ENCODE results near the gene ZSCAN23. TPM values are rescaled to one million over a fixed set of nuclear protein-coding genes. Genes with fewer than 3 reads are reported as not detected.

ZSCAN23 gene
- total and polyA plus RNA-seq, 2 of the 8 experiments (the other 6 are each of a cell fraction or from before 2014, with no cell fraction given) = 0.74 to 5.3 TPM

DNA sequence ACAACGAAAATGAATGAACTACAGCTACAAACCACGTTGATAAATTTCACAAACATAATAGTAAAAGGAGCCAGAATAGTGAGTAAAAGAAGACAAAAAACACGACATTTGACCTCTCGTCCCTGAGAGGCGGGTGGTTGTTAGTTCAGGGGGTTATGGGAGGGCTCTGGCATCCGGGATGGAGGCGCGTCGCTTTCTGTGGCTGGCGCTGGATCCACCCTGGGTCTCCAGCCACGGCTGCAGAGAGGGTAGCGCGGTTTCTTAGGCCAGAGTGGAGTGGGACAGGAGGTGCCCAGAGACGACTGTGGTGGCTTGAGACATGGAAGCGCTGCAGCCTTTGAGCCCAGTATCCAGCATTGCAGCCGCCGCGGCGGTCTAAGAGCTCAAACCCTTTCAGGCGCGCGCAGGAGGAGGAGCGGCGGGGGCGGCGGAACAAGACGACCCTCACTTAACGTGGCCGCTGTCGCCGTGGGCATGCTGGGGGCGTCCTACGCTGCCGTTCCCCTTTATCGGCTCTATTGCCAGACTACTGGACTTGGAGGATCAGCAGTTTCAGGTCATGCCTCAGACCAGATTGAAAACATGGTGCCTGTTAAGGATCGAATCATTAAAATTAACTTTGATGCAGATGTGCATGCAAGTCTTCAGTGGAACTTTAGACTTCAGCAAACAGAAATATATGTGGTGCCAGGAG, 3.7 kb upstream of the ZSCAN23 start:
- Histone ChIP-seq H3K9me3 (ENCODE audit: insufficient read depth in 2 of 2, low read depth in 1 of 2, low read length in 1 of 2) (0 out of 4 replicates have a peak, but pooled peaks cover 0 to 5% of the 10 kb centered on the region in 2 experiments), H3K56ac (replicated peaks; ENCODE audit: insufficient read length, low read depth, low read length) (peak overlapping the region; percentile 59), H3K23ac (ENCODE audit: insufficient read length) (no peak overlapping the region), H3K79me2 (ENCODE audit: control insufficient read depth in 1 of 2, insufficient read depth in 2 of 2, low read length in 2 of 2) (peaks cover 0 to 5% of the 10 kb centered on the region in 2 experiments; a peak in 1 of 4 replicates), H3K23me2 (ENCODE audit: low read depth, low read length) (peaks cover 3% of the 10 kb centered on the region), H3K36me3 (ENCODE audit: control insufficient read depth in 2 of 4, insufficient read depth in 4 of 4, low read length in 3 of 4) (no peaks in the 10 kb centered on the region), H2BK15ac (ENCODE audit: low read length) (no peak overlapping the region), H4K8ac (ENCODE audit: extremely low read depth, insufficient read depth, low read length) (peak overlapping the region; percentile 88; the same call in 1 of the 2 replicates), H3K4me2 (ENCODE audit: insufficient read depth in 1 of 2, low read depth in 2 of 2, low read length in 2 of 2) (peak overlapping the region; percentile 72 to 86), H3K14ac (ENCODE audit: insufficient read length) (no peak overlapping the region), H2AK5ac (ENCODE audit: low read depth, low read length) (no peak overlapping the region), H4K91ac (replicated peaks; ENCODE audit: insufficient read length, low read length) (peak overlapping the region; percentile 97), H3K4me1 (replicated peaks in 1 of 4; ENCODE audit: control insufficient read depth in 3 of 4, insufficient read depth in 4 of 4, low read length in 3 of 4) (no peaks in the 10 kb centered on the region), H3K18ac (ENCODE audit: extremely low read depth, low read length) (peak overlapping the region; percentile 91), H4K20me1 (replicated peaks in 1 of 2; ENCODE audit: control insufficient read depth in 1 of 2, insufficient read depth in 2 of 2, low read length in 2 of 2) (no peaks in the 10 kb centered on the region), H3K79me1 (ENCODE audit: low read depth, low read length) (no peaks in the 10 kb centered on the region), H3K27me3 (replicated peaks in 1 of 4; ENCODE audit: control insufficient read depth in 3 of 4, extremely low read depth in 1 of 4, insufficient read depth in 3 of 4, low read length in 3 of 4) (no peaks in the 10 kb centered on the region), H2BK5ac (ENCODE audit: low read depth, low read length) (peak overlapping the region; percentile 53; the same call in 1 of the 2 replicates), H2BK12ac (ENCODE audit: low read depth, low read length) (0 out of 2 replicates have a peak overlapping the region, but pooled peaks have one; percentile 19), H3K4me3 (ENCODE audit: extremely low read depth in 1 of 4, insufficient read depth in 2 of 4, low read depth in 3 of 4, low read length in 4 of 4) (peak overlapping the region; percentile 68 to 79 (median 74)), H4K5ac (ENCODE audit: insufficient read length, low read depth, low read length) (peak overlapping the region; percentile 96), H2BK20ac (ENCODE audit: low read length) (no peak overlapping the region), H2BK120ac (replicated peaks; ENCODE audit: low read depth, low read length) (peak overlapping the region; percentile 78), H3K4ac (replicated peaks; ENCODE audit: insufficient read length, low read depth, low read length) (peak overlapping the region; percentile 99), H2AFZ (ENCODE audit: low read length) (peak overlapping the region; percentile 88), H3K27ac (ENCODE audit: low read depth, low read length) (peak overlapping the region; percentile 36; the same call in 1 of the 2 replicates), H3K9ac (replicated peaks in 1 of 4; ENCODE audit: extremely low read depth in 1 of 4, low read depth in 3 of 4, low read length in 3 of 4) (peak overlapping the region in 3 of 4 experiments; percentile 49 to 62 (median 53); a peak in 4 of 7 replicates)
- POLR2A ChIA-PET (ENCODE audit: partially characterized antibody) = interaction anchor here (0.8 to 2.0 kb wide), 4 partner anchors 8 to 305 kb away, joined by 3 to 6 read pairs (median 4); partner anchors contain the start of gene ZKSCAN8
- TF ChIP-seq KDM4A (IDR thresholded peaks at IDR 0.05; ENCODE audit: low read depth, low read length, severe bottlenecking) (peak; percentile 95), TAF1 (IDR thresholded peaks at IDR 0.05; ENCODE audit: low read depth, low read length) (peak; percentile 66; the same call in 1 of the 2 replicates), JUND (IDR thresholded peaks at IDR 0.05; ENCODE audit: low read length) (no peak), SP1 (IDR thresholded peaks at IDR 0.05; ENCODE audit: low read depth, low read length) (no peak), KDM5A (IDR thresholded peaks at IDR 0.05; ENCODE audit: low read length) (no peak), RBBP5 (IDR thresholded peaks at IDR 0.05; ENCODE audit: borderline replicate concordance, low read depth, low read length) (0 out of 2 replicates have a peak, but pooled peaks have one; percentile 47), POLR2A (IDR thresholded peaks at IDR 0.05; ENCODE audit: control extremely low read depth in 1 of 2, low read depth in 2 of 2, low read length in 2 of 2) (peak in 1 of 2 experiments; percentile 52; a peak in 1 of 3 replicates), EGR1 (IDR thresholded peaks at IDR 0.05; ENCODE audit: borderline replicate concordance, low read depth, low read length) (0 out of 2 replicates have a peak, but pooled peaks have one; percentile 27), PHF8 (conservative IDR thresholded peaks at IDR 0.05; ENCODE audit: low read depth, low read length) (peak; percentile 52; the same call in 1 of the 2 replicates), ASH2L (IDR thresholded peaks at IDR 0.05; ENCODE audit: low read length) (peak; percentile 79)
- FAIRE-seq = no peak
- CTCF ChIA-PET (ENCODE audit: partially characterized antibody) = interaction anchor here (1.0 kb wide), 1 partner anchor 29 kb away, joined by 3 read pairs; no protein-coding TSS in a partner anchor
- WGBS, 2 experiments (ENCODE audit: extremely low coverage in 1 of 2, insufficient coverage in 1 of 2, insufficient read length in 1 of 2, insufficient replicate concordance in 2 of 2, low coverage in 1 of 2, low lambda C conversion rate in 2 of 2, missing lambda C conversion rate in 1 of 2) = 3% methylated on average over 36 of the region's 36 CpGs; no CpG with 5 or more reads in 1 of the 2 experiments
- peak in 1 of 2 experiments; percentile 69 for DNase-seq (ENCODE audit: low read depth in 1 of 2, low spot score in 2 of 2)

Measured in H1 (cell line).